ENCODE results near the gene PDE2A. TPM values are rescaled to one million over a fixed set of nuclear protein-coding genes. Genes with fewer than 3 reads are reported as not detected.

Gene PDE2A
- total RNA-seq, 1 donor from 2014 or later, result 0.82 TPM

GRCh38 chr11:72685560-72686480, 11.6 kb upstream of the PDE2A start:
- H3K4me3 Mint-ChIP-seq (ENCODE audit: unreplicated experiment), result no peak overlapping the region
- FAIRE-seq, result no peak
- H3K9ac ChIP-seq (ENCODE audit: low read length), result no peak overlapping the region

GRCh38 chr11:72684236-72684912, 10.2 kb upstream of the PDE2A start:
- Histone ChIP-seq H3K27me3 (ENCODE audit: insufficient read depth, low read length) (peaks cover 2% of the 10 kb centered on the region), H3K9ac (ENCODE audit: low read length) (no peak overlapping the region), H3K36me3 (ENCODE audit: insufficient read depth, low read length) (no peaks in the 10 kb centered on the region), H3K79me2 (ENCODE audit: insufficient read depth, low read length) (no peaks in the 10 kb centered on the region), H3K27ac (ENCODE audit: low read depth, low read length) (no peak overlapping the region), H3K9me3 (ENCODE audit: insufficient read depth, low read depth, low read length) (no peaks in the 10 kb centered on the region), H3K4me2 (ENCODE audit: low read length) (no peak overlapping the region), H4K20me1 (ENCODE audit: insufficient read depth, low read length) (peaks cover 52% of the 10 kb centered on the region), H3K4me1 (ENCODE audit: insufficient read depth, low read length) (no peaks in the 10 kb centered on the region), H2AFZ (ENCODE audit: low read depth, low read length) (no peak overlapping the region), H3K4me3 (ENCODE audit: insufficient read depth, low read depth, low read length) (no peak overlapping the region)
- Mint-ChIP-seq H3K4me1 (ENCODE audit: low read depth, unreplicated experiment) (peaks cover 16% of the 10 kb centered on the region), H3K9me3 (ENCODE audit: unreplicated experiment) (no peaks in the 10 kb centered on the region), H3K27ac (ENCODE audit: unreplicated experiment) (no peak overlapping the region), H3K36me3 (ENCODE audit: low read depth, unreplicated experiment) (peaks cover 14% of the 10 kb centered on the region), H3K27me3 (ENCODE audit: low read depth, unreplicated experiment) (peaks cover 14% of the 10 kb centered on the region), H3K4me3 (ENCODE audit: unreplicated experiment) (no peak overlapping the region)
- FAIRE-seq, result no peak
- DNase-seq (ENCODE audit: low read depth), result peak; percentile 40
- TF ChIP-seq, protein P1, sequence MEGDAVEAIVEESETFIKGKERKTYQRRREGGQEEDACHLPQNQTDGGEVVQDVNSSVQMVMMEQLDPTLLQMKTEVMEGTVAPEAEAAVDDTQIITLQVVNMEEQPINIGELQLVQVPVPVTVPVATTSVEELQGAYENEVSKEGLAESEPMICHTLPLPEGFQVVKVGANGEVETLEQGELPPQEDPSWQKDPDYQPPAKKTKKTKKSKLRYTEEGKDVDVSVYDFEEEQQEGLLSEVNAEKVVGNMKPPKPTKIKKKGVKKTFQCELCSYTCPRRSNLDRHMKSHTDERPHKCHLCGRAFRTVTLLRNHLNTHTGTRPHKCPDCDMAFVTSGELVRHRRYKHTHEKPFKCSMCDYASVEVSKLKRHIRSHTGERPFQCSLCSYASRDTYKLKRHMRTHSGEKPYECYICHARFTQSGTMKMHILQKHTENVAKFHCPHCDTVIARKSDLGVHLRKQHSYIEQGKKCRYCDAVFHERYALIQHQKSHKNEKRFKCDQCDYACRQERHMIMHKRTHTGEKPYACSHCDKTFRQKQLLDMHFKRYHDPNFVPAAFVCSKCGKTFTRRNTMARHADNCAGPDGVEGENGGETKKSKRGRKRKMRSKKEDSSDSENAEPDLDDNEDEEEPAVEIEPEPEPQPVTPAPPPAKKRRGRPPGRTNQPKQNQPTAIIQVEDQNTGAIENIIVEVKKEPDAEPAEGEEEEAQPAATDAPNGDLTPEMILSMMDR (IDR thresholded peaks at IDR 0.05; ENCODE audit: insufficient read depth, low read depth, low read length), result peak; percentile 55
- TF ChIP-seq EZH2 (IDR thresholded peaks at IDR 0.05; ENCODE audit: insufficient read depth, low read length), result no peak

More at GRCh38 chr11:72685560-72686480, 11.6 kb upstream of the PDE2A start:
- H3K79me2 ChIP-seq (ENCODE audit: insufficient read depth, low read length), result no peaks in the 10 kb centered on the region
- no peak overlapping the region for H2AFZ ChIP-seq (ENCODE audit: low read depth, low read length)
- Mint-ChIP-seq H3K4me1 (ENCODE audit: low read depth, unreplicated experiment) (peaks cover 26% of the 10 kb centered on the region), H3K9me3 (ENCODE audit: unreplicated experiment) (no peaks in the 10 kb centered on the region), H3K27me3 (ENCODE audit: low read depth, unreplicated experiment) (peaks cover 5% of the 10 kb centered on the region), H3K36me3 (ENCODE audit: low read depth, unreplicated experiment) (peaks cover 25% of the 10 kb centered on the region), H3K27ac (ENCODE audit: unreplicated experiment) (peak overlapping the region; percentile 81)
- no peaks in the 10 kb centered on the region for H3K36me3 ChIP-seq (ENCODE audit: insufficient read depth, low read length)
- H3K9me3 ChIP-seq (ENCODE audit: insufficient read depth, low read depth, low read length), result no peaks in the 10 kb centered on the region
- DNase-seq (ENCODE audit: low read depth), result no peak
- no peak overlapping the region for H3K27ac ChIP-seq (ENCODE audit: low read depth, low read length)
- no peak for TF ChIP-seq EZH2 (IDR thresholded peaks at IDR 0.05; ENCODE audit: insufficient read depth, low read length)
- TF ChIP-seq, protein P1 (IDR thresholded peaks at IDR 0.05; ENCODE audit: insufficient read depth, low read depth, low read length), result no peak
- no peaks in the 10 kb centered on the region for H3K27me3 ChIP-seq (ENCODE audit: insufficient read depth, low read length)
- H3K4me3 ChIP-seq (ENCODE audit: insufficient read depth, low read depth, low read length), result no peak overlapping the region
- H4K20me1 ChIP-seq (ENCODE audit: insufficient read depth, low read length), result peaks cover 63% of the 10 kb centered on the region
- no peaks in the 10 kb centered on the region for H3K4me1 ChIP-seq (ENCODE audit: insufficient read depth, low read length)
- H3K4me2 ChIP-seq (ENCODE audit: low read length), result no peak overlapping the region

All from astrocyte (in vitro differentiated cells and primary cell).